ENCODE data around the gene GIMD1.
"Not testable (repeated sequence)": the region's sequence is repeated elsewhere in the genome, so short reads cannot be mapped to it uniquely, and the experiment has no call there.

The GIMD1 gene

GRCh38 chr4:106368678-106369077, at the start of gene GIMD1:
GIMD1 (minus strand) TSS chr4:106368778; CDS start chr4:106367435, 1,343 bp downstream.
- DNase-seq: no peak

GRCh38 chr4:106414366-106414765, 45.8 kb upstream of the GIMD1 start:
- no peak for DNase-seq

GRCh38 chr4:106409901-106410889, 41.6 kb upstream of the GIMD1 start:
- DNase-seq: no peak

GRCh38 chr4:106408004-106408403, 39.4 kb upstream of the GIMD1 start:
- not testable (repeated sequence) for DNase-seq

- no peak for DNase-seq
Measured at GRCh38 chr4:106401157-106401556, 32.6 kb upstream of the GIMD1 start.

GRCh38 chr4:106398898-106399297, 30.3 kb upstream of the GIMD1 start:
- DNase-seq: not testable (repeated sequence)

DNA sequence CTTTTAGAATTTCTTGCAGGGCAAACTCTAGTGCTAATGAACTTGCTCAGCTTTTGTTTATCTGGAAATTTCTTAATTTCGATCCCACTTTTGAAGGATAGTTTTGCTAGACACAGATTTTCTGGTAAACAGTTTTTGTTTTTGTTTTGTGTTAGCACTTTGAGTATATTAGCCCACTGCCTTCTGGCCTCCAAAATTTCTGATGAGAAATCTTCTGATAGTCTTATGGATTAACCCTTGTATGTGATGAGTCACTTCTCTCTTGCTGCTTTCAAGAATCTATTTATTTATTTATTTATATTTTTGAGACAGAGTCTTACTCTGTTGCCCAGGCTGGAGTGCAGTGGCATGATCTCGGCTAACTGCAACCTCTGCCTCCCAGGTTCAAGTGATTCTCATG, 27.0 kb upstream of the GIMD1 start:
- no peak for DNase-seq

GRCh38 chr4:106385853-106386393, 17.3 kb upstream of the GIMD1 start:
- DNase-seq: no peak

GRCh38 chr4:106384878-106385277, 16.3 kb upstream of the GIMD1 start:
- no peak for DNase-seq

- no peak for DNase-seq
Measured at GRCh38 chr4:106380179-106380578, 11.6 kb upstream of the GIMD1 start.

DNA sequence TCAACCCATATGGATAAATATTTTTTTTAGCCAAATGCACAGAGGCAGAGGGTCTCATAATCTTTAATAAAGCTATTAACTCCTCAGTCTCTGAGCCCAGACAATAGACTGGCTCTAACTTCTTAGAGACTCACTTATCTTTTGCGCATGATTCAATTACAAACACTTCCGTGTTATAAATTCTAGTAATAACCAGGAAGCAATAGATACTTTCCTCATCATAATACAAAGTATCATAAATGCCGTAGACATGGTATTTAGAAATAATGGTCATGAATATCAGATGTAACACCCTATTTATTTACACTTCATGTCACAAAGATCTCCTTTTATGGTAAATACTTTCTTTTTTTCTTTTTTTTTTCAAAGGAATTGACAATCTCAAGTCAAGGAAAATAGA, 4.4 kb upstream of the GIMD1 start:
- no peak for DNase-seq

- DNase-seq: no peak
Measured at GRCh38 chr4:106371161-106371560, 2.6 kb upstream of the GIMD1 start.

- no peak for DNase-seq
Measured at GRCh38 chr4:106370214-106370613, 1.6 kb upstream of the GIMD1 start.

DNA sequence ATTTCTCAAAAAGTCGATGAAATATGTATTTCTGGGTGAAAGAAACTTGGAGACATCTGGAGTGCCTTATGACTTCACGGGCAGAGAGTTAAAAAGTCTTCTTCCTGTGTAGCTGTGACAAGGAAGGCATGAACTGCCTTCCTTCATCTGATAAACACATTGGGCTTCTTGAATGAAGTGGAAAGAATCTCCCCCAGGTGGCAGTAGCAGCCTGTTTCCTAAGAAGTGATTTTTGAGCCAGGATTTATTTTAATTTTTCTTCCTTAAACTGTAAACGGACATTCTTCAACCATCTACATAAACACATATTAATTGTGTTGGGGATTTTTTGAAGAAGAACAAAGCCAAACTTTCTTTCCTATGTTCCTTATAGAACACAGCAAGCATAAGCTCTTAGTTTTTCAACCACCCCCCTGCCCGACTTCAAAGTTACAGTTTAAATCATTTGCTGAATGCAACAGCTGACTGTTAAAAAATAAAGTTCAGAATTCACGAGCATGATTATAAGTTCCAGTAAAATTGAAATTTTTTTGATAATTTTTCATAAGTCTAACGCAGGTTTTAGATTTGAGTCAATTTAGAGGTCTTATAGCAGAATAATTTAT, 980 bp upstream of the GIMD1 start:
- peak; percentile 49 for DNase-seq

- DNase-seq: no peak
Measured at GRCh38 chr4:106367072-106367471, 1.5 kb downstream of the GIMD1 start.

DNA sequence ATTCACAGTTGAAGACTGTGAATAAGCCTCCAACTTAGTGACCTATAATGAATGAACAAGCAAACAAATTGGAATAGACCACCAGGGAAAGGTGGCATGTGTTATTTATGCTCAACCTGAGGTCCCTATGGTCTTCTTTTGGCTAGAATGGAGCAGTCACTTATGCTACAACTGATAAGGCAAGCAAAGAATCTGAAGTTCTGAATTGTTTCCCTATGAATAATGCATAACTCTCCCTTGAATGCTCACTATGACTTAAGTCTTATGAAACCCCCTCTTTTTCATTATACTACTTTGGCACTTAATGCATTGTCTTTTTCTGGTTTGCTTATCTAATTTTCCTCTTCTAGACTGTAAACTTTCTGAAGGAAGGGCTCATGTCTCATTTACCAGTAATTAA, 2.6 kb downstream of the GIMD1 start:
- DNase-seq: no peak

GRCh38 chr4:106365613-106366012, 3.0 kb downstream of the GIMD1 start:
- no peak for DNase-seq

GRCh38 chr4:106364282-106364681, 4.3 kb downstream of the GIMD1 start:
- DNase-seq: no peak

- DNase-seq: no peak
Measured at GRCh38 chr4:106362086-106362825, 6.3 kb downstream of the GIMD1 start.

DNA sequence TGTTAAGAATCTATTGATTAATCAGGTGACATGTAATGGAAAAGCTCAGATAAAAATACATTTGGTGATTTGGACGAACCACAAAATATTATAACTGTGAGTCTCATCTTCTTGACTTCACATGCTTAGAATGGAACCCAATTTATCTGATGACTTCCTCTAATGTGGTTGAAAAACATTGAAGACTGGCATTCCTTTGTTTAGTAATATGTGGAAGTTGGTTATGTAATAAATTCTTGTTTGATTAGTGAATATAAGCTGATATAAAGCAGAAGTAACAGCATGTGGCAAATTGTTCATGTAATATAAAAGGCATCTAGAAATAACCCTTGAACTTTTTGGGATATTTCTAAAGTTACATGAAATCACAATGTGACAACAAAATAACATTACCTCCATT, 9.7 kb downstream of the GIMD1 start:
- DNase-seq: no peak

DNA sequence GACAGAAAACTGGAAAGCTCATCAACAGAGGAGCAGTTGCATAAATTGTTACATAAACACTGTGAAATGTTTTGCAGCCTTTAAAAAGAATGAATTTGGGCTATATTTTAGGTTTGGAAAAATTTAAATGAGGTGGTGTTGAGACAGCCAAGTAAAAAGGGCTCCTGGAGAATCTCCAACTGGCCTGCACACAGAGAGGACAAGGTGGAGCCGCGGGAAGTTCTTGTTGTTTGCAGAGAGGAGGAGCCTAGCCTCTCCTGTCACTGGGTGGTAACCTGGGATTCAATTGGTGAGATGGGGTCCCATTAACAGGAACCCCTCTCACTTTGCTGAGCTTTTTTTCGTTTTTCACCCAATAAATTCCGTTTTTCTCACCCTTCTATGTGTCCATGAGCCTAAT, 13.4 kb downstream of the GIMD1 start:
- no peak for DNase-seq

DNA sequence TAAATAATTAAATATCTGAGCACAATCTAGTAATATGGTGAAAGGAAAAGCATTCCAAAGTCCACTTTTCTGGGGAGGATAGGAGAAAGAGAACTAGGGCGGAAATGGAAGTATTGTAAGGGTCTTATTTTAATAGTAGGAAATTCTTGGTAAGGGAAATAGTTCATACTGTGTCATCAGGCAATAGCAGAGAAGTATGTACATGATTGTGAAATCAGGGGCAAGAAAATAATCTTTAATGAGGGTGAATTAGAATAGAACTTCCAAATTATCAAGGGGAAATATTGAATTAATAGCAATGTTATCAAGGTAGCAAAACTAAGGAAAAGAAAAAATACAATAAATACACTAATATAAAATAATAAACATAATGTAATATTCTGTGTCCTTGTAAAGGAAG, 14.8 kb downstream of the GIMD1 start:
- no peak for DNase-seq

GRCh38 chr4:106351016-106351415, 17.6 kb downstream of the GIMD1 start:
- no peak for DNase-seq

Measured in activated CD4-positive, alpha-beta T cell treated with anti-CD3 and anti-CD28 coated beads, Interleukin-10, Interleukin-2, amounts not matched to agents 100 ng/mL and 50 ng/mL, durations not matched to agents 16 hours and 8 hours (primary cell).